Tibial nerve (tissue), 4 donors: ENCODE data around the gene GMPS. TPM values are rescaled to one million over a fixed set of nuclear protein-coding genes. Genes with fewer than 3 reads are reported as not detected.

Source experiments
- DNase-seq, 2 donors: peaks; one replicate each; pipeline ENCODE4 v3.0.0-alpha.2; 2019; ENCODE audit warnings: low spot score in 2 of 2
- H3K27ac ChIP-seq, 4 donors: fragments of 200-600 bp; sonication (generic) in 3 of 4; one replicate each; pipeline ENCODE4 v1.5.1; 2017 to 2019; ENCODE audit warnings: mild to moderate bottlenecking in 1 of 4
- H3K27me3 ChIP-seq, 2 donors: fragments of 200-600 bp; sonication (generic) in 1 of 2; one replicate each; pipeline versions ENCODE4 v1.5.1 to v1.6.0; 2017 to 2019
- H3K36me3 ChIP-seq, 3 donors: fragments of 200-600 bp; sonication (generic); one replicate each; pipeline ENCODE4 v1.5.1; 2018 to 2019
- H3K4me1 ChIP-seq, 4 donors: fragments of 200-600 bp; sonication (generic) in 3 of 4; one replicate each; pipeline ENCODE4 v1.5.1; 2017 to 2019
- H3K4me3 ChIP-seq, 4 donors: fragments of 200-600 bp; sonication (generic) in 3 of 4; one replicate each; pipeline ENCODE4 v1.5.1; 2017 to 2019; ENCODE audit warnings: mild to moderate bottlenecking in 1 of 4, moderate library complexity in 1 of 4
- H3K9me3 ChIP-seq, 4 donors: fragments of 200-600 bp; sonication (generic) in 3 of 4; one replicate each; pipeline ENCODE4 v1.5.1; 2017 to 2019
- CTCF ChIP-seq, 5 experiments: fragments of 200-600 bp in 3 of 5; fragments of 450-650 bp in 2 of 5; sonication (generic) in 3 of 5; IDR thresholded peaks; one replicate each; pipeline ENCODE4 v1.5.1; 2016 to 2019; ENCODE audit warnings: antibody characterized with exemption in 5 of 5, mild to moderate bottlenecking in 3 of 5, moderate library complexity in 2 of 5
- EP300 ChIP-seq, 2 donors: sonication (generic); formaldehyde crosslinking; IDR thresholded peaks; one replicate each; pipeline ENCODE4 v1.6.1; 2017; ENCODE audit warnings: antibody characterized with exemption in 2 of 2, mild to moderate bottlenecking in 1 of 2
- POLR2A ChIP-seq, 2 donors: fragments of 450-650 bp; IDR thresholded peaks; one replicate each; pipeline ENCODE4 v1.6.1; 2017; ENCODE audit warnings: antibody characterized with exemption in 2 of 2, mild to moderate bottlenecking in 2 of 2, moderate library complexity in 2 of 2
- WGBS, 2 donors: methylation state at CpG; one replicate each; pipeline ENCODE4 v1.1.5; 2018; 5-methylcytosine and 5-hydroxymethylcytosine counted together
- total RNA-seq, 4 donors: library from RNA; depleted of rRNA; stranded (reverse); fragments of >200 nt; gene quantifications; one replicate each; pipeline ENCODE4 v1.1.0, GENCODE V29; 2016

Gene GMPS
- total RNA-seq, 4 donors from 2014 or later: 21.8 to 42.2 (median 32.8) TPM

GRCh38 chr3:155981669-155982068 lies 111.2 kb downstream of the GMPS start:
- WGBS, 2 donors: 48 to 55% methylated on average over 3 of the region's 3 CpGs
- H3K27ac ChIP-seq: no peak overlapping the region
- no peak for DNase-seq
- no peaks in the 10 kb centered on the region for H3K4me1 ChIP-seq
- no peaks in the 10 kb centered on the region for H3K9me3 ChIP-seq
- no peak for TF ChIP-seq POLR2A (IDR thresholded peaks at IDR 0.05)
- TF ChIP-seq CTCF (IDR thresholded peaks at IDR 0.05): no peak
- no peak for TF ChIP-seq EP300 (IDR thresholded peaks at IDR 0.05)
- no peaks in the 10 kb centered on the region for H3K27me3 ChIP-seq
- H3K36me3 ChIP-seq: no peaks in the 10 kb centered on the region
- no peak overlapping the region for H3K4me3 ChIP-seq

GRCh38 chr3:155983834-155984474 lies 113.5 kb downstream of the GMPS start:
- TF ChIP-seq CTCF (IDR thresholded peaks at IDR 0.05): no peak
- TF ChIP-seq POLR2A (IDR thresholded peaks at IDR 0.05): no peak
- TF ChIP-seq EP300 (IDR thresholded peaks at IDR 0.05): no peak
- H3K36me3 ChIP-seq: no peaks in the 10 kb centered on the region
- no peaks in the 10 kb centered on the region for H3K27me3 ChIP-seq
- DNase-seq: no peak
- H3K9me3 ChIP-seq: no peaks in the 10 kb centered on the region
- no peak overlapping the region for H3K4me3 ChIP-seq
- WGBS, 2 donors: 93 to 100% methylated on average over 1 of the region's 1 CpG
- no peak overlapping the region for H3K27ac ChIP-seq
- H3K4me1 ChIP-seq: no peaks in the 10 kb centered on the region

GRCh38 chr3:155984791-155985417 lies 114.5 kb downstream of the GMPS start:
- no peaks in the 10 kb centered on the region for H3K9me3 ChIP-seq
- 92 to 94% methylated on average over 6 of the region's 6 CpGs for WGBS, 2 donors
- TF ChIP-seq POLR2A (IDR thresholded peaks at IDR 0.05) (no peak), EP300 (IDR thresholded peaks at IDR 0.05) (no peak)
- H3K27me3 ChIP-seq: no peaks in the 10 kb centered on the region
- H3K27ac ChIP-seq: no peak overlapping the region
- DNase-seq: no peak
- no peaks in the 10 kb centered on the region for H3K36me3 ChIP-seq
- no peaks in the 10 kb centered on the region for H3K4me1 ChIP-seq
- H3K4me3 ChIP-seq: no peak overlapping the region

- H3K4me1 ChIP-seq: peaks cover 0 to 12% (median 0%) of the 10 kb centered on the region in 4 donors
- H3K4me3 ChIP-seq: no peak overlapping the region
- no peaks in the 10 kb centered on the region for H3K27me3 ChIP-seq
- H3K27ac ChIP-seq: no peak overlapping the region
- H3K9me3 ChIP-seq: no peaks in the 10 kb centered on the region
- no peak for TF ChIP-seq EP300 (IDR thresholded peaks at IDR 0.05)
- TF ChIP-seq CTCF (IDR thresholded peaks at IDR 0.05): no peak
- TF ChIP-seq POLR2A (IDR thresholded peaks at IDR 0.05): no peak
- no peaks in the 10 kb centered on the region for H3K36me3 ChIP-seq
- no peak for DNase-seq
Measured at GRCh38 chr3:155989536-155989935, 119.1 kb downstream of the GMPS start.

- no peaks in the 10 kb centered on the region for H3K9me3 ChIP-seq
- WGBS, 2 donors: 54 to 64% methylated on average over 4 of the region's 4 CpGs
- H3K4me3 ChIP-seq: no peak overlapping the region
- H3K36me3 ChIP-seq: no peaks in the 10 kb centered on the region
- no peaks in the 10 kb centered on the region for H3K27me3 ChIP-seq
- no peak for TF ChIP-seq EP300 (IDR thresholded peaks at IDR 0.05)
- no peak for TF ChIP-seq CTCF (IDR thresholded peaks at IDR 0.05)
- TF ChIP-seq POLR2A (IDR thresholded peaks at IDR 0.05): no peak
- no peak for DNase-seq
- H3K27ac ChIP-seq: no peak overlapping the region
- peaks cover 0 to 12% (median 0%) of the 10 kb centered on the region in 4 donors for H3K4me1 ChIP-seq
Measured at GRCh38 chr3:155991212-155991611, 120.8 kb downstream of the GMPS start.
